ENCODE data around the gene SLC4A8.

SLC4A8 gene

GRCh38 chr12:51517800-51518199 is 93.2 kb downstream of the SLC4A8 start:
- no peak overlapping the region for H3K4me3 ChIP-seq (replicated peaks; ENCODE audit: low read depth, low read length)
- DNase-seq (ENCODE audit: extremely low read depth, low read depth), result no peak
- peak; percentile 9 for TF ChIP-seq CTCF (IDR thresholded peaks at IDR 0.05; ENCODE audit: low read depth, low read length, missing control alignments)

GRCh38 chr12:51519755-51520154 is 95.1 kb downstream of the SLC4A8 start:
- no peak overlapping the region for H3K4me3 ChIP-seq (replicated peaks; ENCODE audit: low read depth, low read length)
- TF ChIP-seq CTCF (IDR thresholded peaks at IDR 0.05; ENCODE audit: low read depth, low read length, missing control alignments), result no peak
- no peak for DNase-seq (ENCODE audit: extremely low read depth, low read depth)

- H3K4me3 ChIP-seq (replicated peaks; ENCODE audit: low read depth, low read length), result no peak overlapping the region
- TF ChIP-seq CTCF (IDR thresholded peaks at IDR 0.05; ENCODE audit: low read depth, low read length, missing control alignments), result no peak
- no peak for DNase-seq (ENCODE audit: extremely low read depth, low read depth)
Measured at GRCh38 chr12:51520576-51521325, 96.1 kb downstream of the SLC4A8 start.

- no peak for DNase-seq (ENCODE audit: extremely low read depth, low read depth)
- TF ChIP-seq CTCF (IDR thresholded peaks at IDR 0.05; ENCODE audit: low read depth, low read length, missing control alignments), result no peak
- no peak overlapping the region for H3K4me3 ChIP-seq (replicated peaks; ENCODE audit: low read depth, low read length)
Measured at GRCh38 chr12:51521554-51522276, 97.1 kb downstream of the SLC4A8 start.

GRCh38 chr12:51522696-51523095 is 98.1 kb downstream of the SLC4A8 start:
- no peak for DNase-seq (ENCODE audit: extremely low read depth, low read depth)

GRCh38 chr12:51524386-51524901 is 99.8 kb downstream of the SLC4A8 start:
- TF ChIP-seq CTCF (IDR thresholded peaks at IDR 0.05; ENCODE audit: low read depth, low read length, missing control alignments), result no peak
- H3K4me3 ChIP-seq (replicated peaks; ENCODE audit: low read depth, low read length), result no peak overlapping the region
- no peak for DNase-seq (ENCODE audit: extremely low read depth, low read depth)

More at GRCh38 chr12:51522696-51523095, 98.1 kb downstream of the SLC4A8 start:
- H3K4me3 ChIP-seq (replicated peaks; ENCODE audit: low read depth, low read length), result no peak overlapping the region
- TF ChIP-seq CTCF (IDR thresholded peaks at IDR 0.05; ENCODE audit: low read depth, low read length, missing control alignments), result no peak

Data from HFF-Myc (cell line).